RPMI8226 (cell line): ENCODE results near the gene HOXA5.

Source experiments
- DNase-seq: peaks from one replicate; pipeline ENCODE4 v3.0.0-alpha.2; 2015

Gene HOXA5

GRCh38 chr7:27158436-27159265 is 15.2 kb upstream of the HOXA5 start:
- no peak for DNase-seq

- DNase-seq, result no peak
Observed at GRCh38 chr7:27157702-27158431, 14.4 kb upstream of the HOXA5 start.

GRCh38 chr7:27156916-27157701 is 13.6 kb upstream of the HOXA5 start:
- no peak for DNase-seq

DNA sequence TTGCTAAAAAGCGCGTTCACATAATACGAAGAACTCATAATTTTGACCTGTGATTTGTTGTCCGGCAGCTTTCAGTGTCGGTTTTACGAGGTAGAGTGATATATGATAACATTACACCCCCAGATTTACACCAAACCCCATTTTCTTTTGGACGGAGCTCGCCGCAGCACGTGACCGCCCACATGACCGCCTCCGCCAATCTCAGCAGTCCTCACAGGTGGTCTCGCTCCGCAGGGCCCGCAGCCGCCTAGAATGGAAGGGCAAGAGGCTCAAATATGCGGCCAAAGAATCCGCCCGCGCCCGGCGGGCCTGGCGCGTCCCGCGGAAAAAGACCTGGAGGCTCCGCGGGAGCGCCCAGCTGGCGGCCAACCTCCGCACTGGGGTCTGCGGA is 13.0 kb upstream of the HOXA5 start, which contains the start of gene HOXA7:
TSS of gene HOXA7 (minus strand) at position 168 of the 391 bp plus-strand sequence. CDS start at position 38, 130 bp downstream.
- no peak for DNase-seq

- DNase-seq, result no peak
Observed at GRCh38 chr7:27155816-27156507, 12.5 kb upstream of the HOXA5 start.

DNA sequence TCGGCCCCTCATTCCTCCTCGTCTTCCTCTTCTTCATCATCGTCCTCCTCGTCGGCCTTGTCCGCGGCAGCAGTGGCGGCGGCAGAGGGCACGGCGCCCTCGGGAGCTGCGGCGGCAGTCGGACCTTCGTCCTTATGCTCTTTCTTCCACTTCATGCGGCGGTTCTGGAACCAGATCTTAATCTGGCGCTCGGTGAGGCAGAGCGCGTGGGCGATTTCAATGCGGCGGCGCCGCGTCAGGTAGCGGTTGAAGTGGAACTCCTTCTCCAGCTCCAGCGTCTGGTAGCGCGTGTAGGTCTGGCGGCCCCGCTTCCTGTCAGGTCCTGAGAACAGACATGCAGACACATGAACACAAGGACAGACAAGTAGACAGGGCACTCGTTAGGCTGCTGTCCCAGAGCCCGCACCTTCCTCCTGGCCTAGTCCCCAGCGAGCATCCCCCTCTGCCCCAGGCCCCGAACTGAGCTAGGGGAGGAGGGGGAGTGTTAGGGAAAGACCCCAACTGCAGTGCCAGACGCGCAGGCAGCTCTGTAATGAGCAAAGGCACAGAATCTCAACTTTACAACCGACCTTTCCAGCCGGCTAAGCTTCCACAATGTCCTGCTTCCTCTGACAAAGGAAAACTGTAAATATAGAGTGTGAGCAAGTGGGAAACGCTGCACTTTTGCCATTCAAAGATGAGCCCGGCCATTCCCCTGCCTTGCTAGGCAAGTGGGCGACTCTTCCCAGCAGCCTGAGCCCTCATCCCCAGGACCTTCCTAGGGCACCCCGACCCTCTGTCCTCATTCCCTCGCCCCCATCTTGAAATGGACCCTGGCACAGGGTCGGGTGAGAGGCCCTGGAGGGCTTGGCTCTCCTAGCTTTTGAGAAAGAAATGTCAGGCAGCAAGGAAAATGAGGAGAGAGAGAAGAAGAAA is 11.7 kb upstream of the HOXA5 start:
- no peak for DNase-seq

GRCh38 chr7:27154369-27154768 is 10.9 kb upstream of the HOXA5 start:
- DNase-seq, result no peak

DNA sequence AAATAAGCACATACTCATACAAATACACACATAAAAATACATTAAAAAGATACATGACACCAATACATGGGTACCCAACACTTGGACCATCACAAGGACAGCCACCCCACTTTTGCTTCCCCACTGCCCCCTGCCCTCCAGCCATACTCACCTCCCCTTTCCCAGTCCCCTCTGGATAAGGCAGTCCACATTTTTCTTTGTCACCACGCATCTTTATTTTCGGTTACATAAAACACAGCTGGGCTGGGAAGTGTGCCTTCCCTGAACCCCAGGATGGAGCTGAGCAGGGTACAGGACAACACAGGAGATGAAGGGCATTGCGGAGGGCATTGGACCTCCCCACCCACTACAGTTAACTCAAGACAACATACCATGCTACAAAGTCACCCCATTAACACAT is 10.0 kb upstream of the HOXA5 start:
- DNase-seq, result no peak

DNA sequence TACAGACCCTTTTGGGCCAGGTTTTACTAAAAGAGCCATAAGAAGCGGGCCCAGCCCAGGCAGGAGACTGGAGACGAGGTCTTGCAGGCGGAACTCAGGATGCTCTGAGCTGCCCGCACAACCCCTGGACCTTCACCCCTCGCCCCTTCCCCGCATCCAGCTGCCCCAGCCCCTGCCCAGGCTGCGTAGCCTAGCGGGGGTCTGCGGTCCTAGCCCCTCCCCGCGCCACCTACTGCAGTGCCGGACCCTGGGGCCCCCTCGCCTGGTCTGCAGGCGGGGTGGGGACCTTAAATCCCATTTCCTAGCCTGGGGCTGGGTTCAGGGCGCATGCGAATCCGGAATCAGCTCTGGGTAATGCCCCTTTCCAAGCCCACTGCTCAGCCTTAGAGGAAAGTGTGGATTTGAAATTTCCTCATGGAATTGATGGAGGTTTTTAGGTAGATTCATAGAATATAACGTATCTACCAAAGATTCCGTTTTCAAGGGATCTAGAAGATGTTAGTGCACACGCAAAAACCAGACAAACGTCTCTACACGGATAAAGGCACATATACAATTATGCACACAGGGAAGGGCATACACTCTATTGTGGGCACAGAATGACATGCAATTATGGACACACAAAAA is 9.4 kb upstream of the HOXA5 start:
- DNase-seq, result no peak

- no peak for DNase-seq
Observed at GRCh38 chr7:27151931-27152815, 8.7 kb upstream of the HOXA5 start, which contains the start of gene HOXA3. Gene HOXA3 (minus strand): TSS chr7:27152583. CDS start chr7:27110640, 41,943 bp downstream.

DNA sequence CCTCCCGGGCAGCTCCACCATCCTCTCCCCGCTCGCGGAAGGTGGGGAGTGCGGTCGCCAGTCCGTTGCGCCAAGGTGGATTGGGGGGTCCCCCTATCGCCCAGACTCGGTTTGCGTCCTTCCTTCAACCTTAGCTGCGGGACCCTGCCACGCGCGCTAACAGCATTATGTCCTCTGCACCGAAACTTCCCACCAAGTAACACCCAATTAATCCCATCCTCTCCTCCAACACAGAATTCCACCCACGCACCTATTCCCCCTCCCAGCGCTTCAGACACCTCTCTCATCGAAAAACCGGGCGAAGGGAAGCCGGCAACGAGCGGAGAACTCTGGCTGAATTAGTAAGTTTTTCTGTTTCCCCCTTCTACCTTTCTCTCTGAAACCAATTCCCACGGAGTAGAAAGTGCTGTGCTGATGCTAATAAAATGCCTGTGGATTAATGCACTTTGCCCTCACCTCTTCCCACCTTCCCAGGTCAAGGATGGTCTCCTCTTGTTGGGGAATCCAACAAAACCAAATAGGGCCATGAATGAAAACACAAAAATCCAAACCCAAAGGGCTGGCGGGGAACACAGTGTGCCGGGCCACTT is 8.0 kb upstream of the HOXA5 start:
- no peak for DNase-seq

DNA sequence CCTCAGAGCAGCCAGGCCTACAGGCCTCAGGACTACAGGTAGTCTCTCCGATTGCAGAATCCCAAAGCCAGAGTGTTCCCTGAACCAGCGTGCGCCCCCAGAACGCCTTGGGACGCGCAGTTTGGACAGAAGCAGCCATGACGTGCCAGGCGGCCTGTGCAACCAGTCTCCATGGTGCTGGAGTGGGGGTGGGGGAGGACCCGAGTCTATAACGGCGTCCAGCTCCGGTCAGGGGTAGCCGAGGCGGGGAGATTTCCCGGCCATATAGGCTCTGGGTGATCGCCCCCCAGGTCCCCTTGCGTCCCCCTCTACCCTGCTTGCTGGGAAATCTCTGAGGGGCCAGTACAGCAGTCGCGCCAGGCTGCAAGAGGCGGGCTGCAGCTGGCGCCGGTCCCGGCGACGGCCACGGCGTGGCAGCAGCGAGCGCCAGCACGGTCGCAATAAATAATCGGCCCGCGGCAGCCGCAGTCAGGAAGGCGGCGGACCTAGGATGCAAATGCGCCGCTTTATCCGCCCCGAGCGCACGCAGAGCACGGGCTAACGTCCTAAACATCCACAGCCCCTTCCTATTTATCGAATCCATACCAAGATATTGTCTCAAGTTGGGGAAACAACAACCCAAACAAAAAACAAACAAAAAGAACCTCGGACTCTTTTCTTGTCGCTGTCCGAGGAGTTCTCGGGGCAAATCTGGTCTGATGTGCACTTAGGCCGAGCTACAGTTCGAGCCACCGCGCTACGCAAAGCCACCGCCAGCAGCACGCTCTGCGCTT is 7.3 kb upstream of the HOXA5 start:
- DNase-seq, result peak; percentile 80

GRCh38 chr7:27149842-27150567 is 6.5 kb upstream of the HOXA5 start:
- no peak for DNase-seq

DNA sequence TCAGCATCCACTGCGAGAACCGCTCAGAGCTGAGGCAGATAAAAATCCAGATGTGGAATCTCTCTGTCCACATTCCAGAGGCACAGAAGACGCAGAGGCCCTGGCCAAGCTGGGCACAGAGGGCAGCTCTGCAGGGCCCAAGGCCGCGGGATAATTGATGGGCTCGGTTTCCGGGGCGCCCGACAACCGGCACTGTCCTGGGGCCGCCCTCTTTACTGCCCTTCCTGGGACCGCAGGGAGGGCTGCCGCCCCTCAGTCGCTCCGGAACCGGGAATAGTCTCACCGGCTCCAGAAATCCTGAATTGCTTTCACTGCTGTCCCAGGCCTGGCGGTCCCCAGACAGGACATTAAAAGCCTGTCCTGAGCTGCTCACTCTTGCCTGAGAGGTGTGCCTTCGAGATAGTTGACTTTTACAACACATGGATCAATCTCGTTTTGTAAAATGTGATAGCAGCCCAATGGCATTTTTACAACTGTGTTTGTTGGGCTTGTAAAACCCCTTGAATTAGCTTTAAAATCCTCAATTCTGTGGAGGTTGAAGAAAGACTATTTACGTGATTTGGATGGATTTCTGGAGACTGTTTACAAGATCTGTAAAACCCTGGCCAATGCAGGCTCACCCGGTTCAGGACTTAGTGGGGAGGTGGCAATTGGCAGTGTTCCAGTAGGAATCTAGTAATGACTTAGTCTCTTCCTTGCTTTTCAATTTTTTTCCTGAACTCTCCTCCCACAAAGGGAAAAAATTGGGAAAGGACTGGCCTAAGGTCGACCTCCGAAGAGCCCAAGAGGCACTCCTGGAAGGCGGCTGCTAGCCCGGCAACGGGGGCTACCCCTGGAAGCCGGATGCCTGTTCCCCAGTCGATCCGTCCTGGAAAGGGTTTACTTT is 5.5 kb upstream of the HOXA5 start:
- DNase-seq, result no peak

DNA sequence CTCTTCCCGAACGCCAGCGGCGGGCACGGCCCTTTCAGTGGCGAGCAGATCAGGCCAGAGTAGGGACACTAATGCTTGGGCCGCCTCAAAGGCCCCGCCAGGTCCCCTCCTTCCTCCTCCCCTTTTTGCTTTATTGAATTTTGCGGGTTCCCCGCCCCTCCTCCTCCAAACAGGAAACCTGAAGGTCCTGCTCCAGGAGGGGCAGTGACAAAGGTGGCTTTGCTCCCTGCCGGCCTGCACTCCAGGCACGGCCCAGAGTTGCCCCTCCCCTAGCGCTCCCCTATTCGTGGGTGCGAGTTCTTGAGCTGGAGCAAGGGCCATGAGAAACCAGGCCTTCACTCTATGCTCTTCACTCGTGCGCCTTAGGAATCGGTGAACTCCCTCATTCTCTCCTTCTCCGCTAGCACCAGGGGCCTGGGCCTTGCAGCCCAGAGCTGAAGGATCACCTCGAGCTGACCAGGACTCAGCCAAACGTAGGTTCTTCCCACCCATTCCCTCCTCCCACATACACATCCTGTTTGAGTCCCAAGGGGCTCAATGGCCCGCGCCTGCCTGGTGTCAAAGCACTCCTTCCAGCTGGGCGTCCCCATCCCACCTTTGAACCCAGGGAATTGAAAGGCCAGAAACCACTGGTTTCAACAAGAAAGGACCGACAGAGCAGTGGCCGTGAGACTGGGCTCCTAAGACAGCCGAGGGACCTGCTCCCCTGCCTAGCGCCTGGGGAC is 4.7 kb upstream of the HOXA5 start:
- no peak for DNase-seq
